ENCODE data around the gene TDP1. TPM values are rescaled to one million over a fixed set of nuclear protein-coding genes. Genes with fewer than 3 reads are reported as not detected.

Gene TDP1
- total and polyA plus RNA-seq, 2 of the 13 experiments (the other 11 are each of a cell fraction or from before 2014, with no cell fraction given): 16.4 to 31.2 TPM

DNA sequence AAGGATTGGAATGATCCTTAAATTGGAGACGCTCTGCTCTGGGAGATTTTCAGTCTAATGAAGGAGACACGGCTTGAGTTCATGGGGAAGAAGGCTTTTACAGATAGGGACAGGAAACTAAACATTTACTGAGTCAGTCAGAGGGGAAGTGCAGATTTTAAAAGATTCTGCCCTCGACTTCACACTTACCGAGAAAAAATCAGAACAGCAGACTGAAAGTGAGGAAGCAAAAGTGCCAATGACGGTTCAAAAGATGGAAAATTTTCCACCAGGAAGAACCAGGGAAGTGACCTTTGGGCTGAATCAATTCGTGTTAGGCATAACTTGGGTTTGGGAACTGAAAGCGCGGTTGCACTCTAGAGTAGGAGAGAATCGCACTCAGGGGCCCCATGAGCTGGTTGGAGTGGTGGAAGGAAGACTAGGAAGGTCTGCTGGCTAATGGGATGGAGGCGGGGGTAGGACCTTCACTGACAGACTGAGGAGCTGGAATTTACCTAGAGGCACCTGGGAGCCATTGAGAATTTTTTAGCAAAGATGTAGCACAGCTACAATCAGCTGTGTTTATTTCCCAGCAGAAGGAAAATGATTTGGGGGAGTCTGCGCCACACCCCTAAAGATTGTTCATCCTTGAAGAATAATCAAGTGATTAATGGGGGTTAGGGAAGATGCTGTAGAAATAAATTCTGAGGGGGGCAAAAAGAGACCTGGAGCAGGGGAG is 107.3 kb downstream of the TDP1 start (continued):
- no peak for TF ChIP-seq MIER2 (CRISPR knock-in tag; IDR thresholded peaks at IDR 0.05)
- no peak for TF ChIP-seq TCF7L2 (IDR thresholded peaks at IDR 0.05; ENCODE audit: low read depth, low read length)
- no peak for TF ChIP-seq IKZF4 (CRISPR knock-in tag; IDR thresholded peaks at IDR 0.05; ENCODE audit: borderline replicate concordance, low read depth, not compliant biosample characterization)
- no peak for TF ChIP-seq ZNF598 (CRISPR knock-in tag; IDR thresholded peaks at IDR 0.05; ENCODE audit: borderline replicate concordance)

DNA sequence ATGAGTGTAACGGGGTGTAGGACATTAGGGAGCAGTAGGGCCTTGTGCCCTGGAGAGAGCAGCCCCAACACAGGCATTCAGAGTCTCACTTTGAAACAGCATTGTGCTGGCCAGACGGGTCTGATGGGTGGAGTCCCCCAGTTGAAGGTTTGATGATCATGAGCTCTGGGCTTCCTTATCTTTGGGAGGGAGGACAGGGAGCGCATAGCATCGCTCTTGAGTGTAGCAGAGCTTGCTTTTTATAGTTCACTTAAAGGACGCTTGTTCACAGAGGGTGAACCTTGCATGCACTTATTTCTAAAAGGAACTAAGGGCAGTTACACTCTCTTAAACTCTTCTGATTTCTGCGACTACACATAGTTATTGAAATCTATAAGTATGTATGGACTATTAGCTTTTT is 116.6 kb downstream of the TDP1 start:
- ChIA-PET CTCF (ENCODE audit: low intra/inter-chr PET ratio, low total read pairs) (no interaction called here), POLR2A (no interaction called here)
- no peaks in the 10 kb centered on the region for H3K4me1 ChIP-seq (ENCODE audit: insufficient read depth, low read length)
- no peak overlapping the region for H3K4me3 ChIP-seq (replicated peaks in 1 of 3; ENCODE audit: insufficient read depth in 1 of 3, low read depth in 2 of 3, low read length in 3 of 3)
- H3K36me3 ChIP-seq (replicated peaks in 1 of 2; ENCODE audit: control insufficient read depth in 1 of 2, insufficient read depth in 2 of 2, low read length in 2 of 2): no peaks in the 10 kb centered on the region
- peaks cover 1 to 30% of the 10 kb centered on the region in 2 experiments; a peak in 3 of 5 replicates for H3K27me3 ChIP-seq (ENCODE audit: control insufficient read depth in 1 of 2, insufficient read depth in 2 of 2, low read length in 2 of 2)
- intact Hi-C loops (cut with micrococcal nuclease; ENCODE audit: unreplicated experiment): no loop called here
- H3K79me2 ChIP-seq (ENCODE audit: insufficient read depth, low read length): no peaks in the 10 kb centered on the region
- H3K9me3 ChIP-seq (ENCODE audit: low read length): no peaks in the 10 kb centered on the region
- no peak for ATAC-seq
- H4K20me1 ChIP-seq (ENCODE audit: insufficient read depth, low read length): no peaks in the 10 kb centered on the region
- no peak for DNase-seq (ENCODE audit: low spot score)
- no peak overlapping the region for H3K9ac ChIP-seq (ENCODE audit: insufficient read depth, low read depth, low read length)
- no peak for FAIRE-seq
- no peak overlapping the region for H3K4me2 ChIP-seq (ENCODE audit: low read depth, low read length)
- no TSS peak for BruUV-seq (replicated peaks)
- 50% methylated on average over 6 of the region's 6 CpGs for WGBS (ENCODE audit: low lambda C conversion rate)
- no peak overlapping the region for H3K27ac ChIP-seq (ENCODE audit: extremely low read length, insufficient read depth, low read length)
- in situ Hi-C loops (cut with HindIII; ENCODE audit: extremely low pct_ligation_motif_present, low pct_unique_long_range_greater_than_20kb): no loop called here
- no peak overlapping the region for H2AFZ ChIP-seq (ENCODE audit: low read length)
- TF ChIP-seq NR2C2 (CRISPR knock-in tag; IDR thresholded peaks at IDR 0.05; ENCODE audit: borderline replicate concordance) (no peak), ZNF382 (CRISPR knock-in tag; IDR thresholded peaks at IDR 0.05; ENCODE audit: borderline replicate concordance) (no peak), HNRNPK (IDR thresholded peaks at IDR 0.05; ENCODE audit: low read depth, low read length, poor library complexity, severe bottlenecking) (no peak), FOSL1 (CRISPR knock-in tag; IDR thresholded peaks at IDR 0.05; ENCODE audit: borderline replicate concordance) (no peak), RAD51 (IDR thresholded peaks at IDR 0.05; ENCODE audit: borderline replicate concordance) (no peak), ZFP37 (CRISPR knock-in tag; IDR thresholded peaks at IDR 0.05; ENCODE audit: borderline replicate concordance) (no peak), NFIB (CRISPR knock-in tag; IDR thresholded peaks at IDR 0.05; ENCODE audit: borderline replicate concordance) (no peak), DNMT1 (CRISPR knock-in tag; IDR thresholded peaks at IDR 0.05) (no peak)
- TF ChIP-seq, protein P1, sequence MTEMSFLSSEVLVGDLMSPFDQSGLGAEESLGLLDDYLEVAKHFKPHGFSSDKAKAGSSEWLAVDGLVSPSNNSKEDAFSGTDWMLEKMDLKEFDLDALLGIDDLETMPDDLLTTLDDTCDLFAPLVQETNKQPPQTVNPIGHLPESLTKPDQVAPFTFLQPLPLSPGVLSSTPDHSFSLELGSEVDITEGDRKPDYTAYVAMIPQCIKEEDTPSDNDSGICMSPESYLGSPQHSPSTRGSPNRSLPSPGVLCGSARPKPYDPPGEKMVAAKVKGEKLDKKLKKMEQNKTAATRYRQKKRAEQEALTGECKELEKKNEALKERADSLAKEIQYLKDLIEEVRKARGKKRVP (CRISPR knock-in tag; IDR thresholded peaks at IDR 0.05): no peak
- TF ChIP-seq, protein P2, sequence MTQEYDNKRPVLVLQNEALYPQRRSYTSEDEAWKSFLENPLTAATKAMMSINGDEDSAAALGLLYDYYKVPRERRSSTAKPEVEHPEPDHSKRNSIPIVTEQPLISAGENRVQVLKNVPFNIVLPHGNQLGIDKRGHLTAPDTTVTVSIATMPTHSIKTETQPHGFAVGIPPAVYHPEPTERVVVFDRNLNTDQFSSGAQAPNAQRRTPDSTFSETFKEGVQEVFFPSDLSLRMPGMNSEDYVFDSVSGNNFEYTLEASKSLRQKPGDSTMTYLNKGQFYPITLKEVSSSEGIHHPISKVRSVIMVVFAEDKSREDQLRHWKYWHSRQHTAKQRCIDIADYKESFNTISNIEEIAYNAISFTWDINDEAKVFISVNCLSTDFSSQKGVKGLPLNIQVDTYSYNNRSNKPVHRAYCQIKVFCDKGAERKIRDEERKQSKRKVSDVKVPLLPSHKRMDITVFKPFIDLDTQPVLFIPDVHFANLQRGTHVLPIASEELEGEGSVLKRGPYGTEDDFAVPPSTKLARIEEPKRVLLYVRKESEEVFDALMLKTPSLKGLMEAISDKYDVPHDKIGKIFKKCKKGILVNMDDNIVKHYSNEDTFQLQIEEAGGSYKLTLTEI (CRISPR knock-in tag; conservative IDR thresholded peaks at IDR 0.05): no peak

Measured in HepG2 (cell line).